DMS153 (cell line): Measurements from ENCODE around the gene CPXM2.

Experiments used
- DNase-seq: peaks from one replicate; lab custom pipeline; 2025; lab: John Stamatoyannopoulos, UW

Gene CPXM2

GRCh38 chr10:123772645-123773508 lies 118.7 kb downstream of the CPXM2 start:
- no peak for DNase-seq

GRCh38 chr10:123771877-123772644 lies 119.5 kb downstream of the CPXM2 start:
- no peak for DNase-seq

- DNase-seq = no peak
Observed at GRCh38 chr10:123769647-123770046, 122.0 kb downstream of the CPXM2 start.

DNA sequence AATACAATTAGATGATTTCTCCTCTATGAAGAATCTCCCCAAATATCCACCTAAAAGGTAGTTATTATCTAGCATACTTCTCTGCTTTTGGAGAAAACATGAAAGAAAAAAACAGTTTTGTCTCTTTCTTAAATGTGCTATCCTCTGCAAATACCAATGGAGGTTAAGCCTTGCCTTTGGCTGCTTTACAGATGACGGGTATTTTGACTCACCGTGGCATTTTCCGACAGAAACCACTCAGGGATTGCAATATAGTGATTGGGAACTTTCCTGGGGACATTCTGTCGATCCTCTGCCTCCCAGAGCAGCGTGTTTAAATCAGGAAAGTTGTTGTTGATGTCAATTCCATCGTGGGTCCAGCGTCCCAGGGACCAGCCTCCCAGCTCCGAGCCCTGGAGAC lies 124.8 kb downstream of the CPXM2 start:
- DNase-seq = no peak

DNA sequence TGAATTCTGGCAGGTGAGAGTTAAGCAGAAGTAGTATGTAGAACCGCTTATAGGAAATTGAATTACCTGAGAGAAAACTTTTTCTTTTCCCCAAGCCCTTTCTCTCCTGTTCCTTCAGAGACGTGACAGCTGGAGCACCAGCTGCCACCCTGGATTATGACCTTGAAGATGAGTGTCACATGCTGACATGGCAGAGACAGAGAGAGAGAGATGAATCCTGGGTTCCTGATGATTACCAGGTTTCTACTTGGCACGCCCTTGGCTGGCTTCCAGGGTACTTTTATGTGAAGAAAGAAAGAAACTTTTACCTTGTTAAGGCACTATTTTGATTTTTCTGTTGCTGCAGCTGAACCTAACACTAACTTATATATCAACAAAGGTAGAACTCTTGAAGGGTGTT lies 125.6 kb downstream of the CPXM2 start:
- DNase-seq = no peak

GRCh38 chr10:123761666-123762230 lies 129.9 kb downstream of the CPXM2 start:
- DNase-seq = no peak

DNA sequence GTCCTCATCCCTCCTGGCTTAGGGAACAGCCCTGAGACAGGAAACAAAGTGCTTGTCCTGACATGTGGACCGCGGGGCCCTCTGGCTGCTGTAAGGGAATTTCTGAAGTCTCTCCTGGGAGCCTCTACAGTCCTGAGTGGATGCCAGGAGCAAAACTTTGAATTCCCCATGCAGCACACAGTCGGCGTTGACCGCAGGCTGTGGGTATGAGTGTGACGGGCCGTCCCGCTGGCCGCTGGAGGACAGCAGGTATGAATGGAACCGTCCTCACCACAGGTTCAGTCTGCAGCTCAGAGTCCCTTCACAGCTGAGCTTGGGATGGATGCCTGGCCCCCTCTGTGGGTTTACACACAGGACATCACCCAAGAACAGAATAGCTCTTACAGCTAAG lies 130.6 kb downstream of the CPXM2 start:
- DNase-seq = no peak

- DNase-seq = no peak
Observed at GRCh38 chr10:123760356-123761037, 131.1 kb downstream of the CPXM2 start.

- DNase-seq = no peak
Observed at GRCh38 chr10:123759501-123760031, 132.0 kb downstream of the CPXM2 start.

DNA sequence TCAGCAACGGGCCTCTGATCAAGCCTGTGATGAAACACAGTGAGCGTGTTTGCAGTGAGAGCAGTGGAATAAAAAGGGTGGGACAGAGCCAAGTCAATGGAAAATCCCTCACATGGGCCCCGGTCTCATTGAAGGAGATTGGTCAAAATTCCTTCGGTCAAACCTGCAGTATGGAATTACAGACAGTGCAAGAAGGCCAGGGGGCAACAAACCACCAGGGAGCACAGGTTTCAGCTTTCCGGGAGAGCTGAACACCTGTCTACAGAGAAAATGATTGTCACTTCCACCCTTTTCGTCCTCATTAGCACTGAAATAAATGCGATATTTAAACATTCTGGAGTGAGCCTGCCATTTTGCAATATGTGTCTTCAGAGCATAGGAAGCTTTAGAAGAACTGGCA lies 132.6 kb downstream of the CPXM2 start:
- DNase-seq = no peak

GRCh38 chr10:123757853-123758252 lies 133.8 kb downstream of the CPXM2 start:
- no peak for DNase-seq

GRCh38 chr10:123755061-123755460 lies 136.5 kb downstream of the CPXM2 start:
- DNase-seq = no peak

DNA sequence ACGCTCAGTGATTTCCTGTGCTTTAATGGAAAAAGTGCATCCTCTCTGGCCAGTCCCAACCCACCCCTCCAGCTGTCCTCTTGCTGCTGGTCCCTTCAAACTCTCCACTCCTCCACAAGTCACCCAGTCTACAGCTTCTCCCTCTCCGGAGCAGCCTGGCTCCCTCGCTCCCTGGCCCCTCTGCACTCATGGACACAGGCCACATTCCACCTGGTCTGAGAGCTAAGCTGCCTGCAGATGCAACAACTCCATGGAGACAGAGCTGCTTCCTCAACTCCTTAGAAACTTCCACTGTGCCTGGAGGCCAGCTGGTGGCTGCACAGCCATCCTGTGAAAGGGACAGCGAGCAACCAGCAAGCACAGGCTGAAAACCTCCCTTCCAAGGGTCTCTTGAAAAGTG lies 137.5 kb downstream of the CPXM2 start:
- no peak for DNase-seq

- DNase-seq = no peak
Observed at GRCh38 chr10:123751342-123752134, 140.1 kb downstream of the CPXM2 start.

GRCh38 chr10:123750901-123751300 lies 140.7 kb downstream of the CPXM2 start:
- no peak for DNase-seq

GRCh38 chr10:123748711-123749110 lies 142.9 kb downstream of the CPXM2 start:
- DNase-seq = no peak

DNA sequence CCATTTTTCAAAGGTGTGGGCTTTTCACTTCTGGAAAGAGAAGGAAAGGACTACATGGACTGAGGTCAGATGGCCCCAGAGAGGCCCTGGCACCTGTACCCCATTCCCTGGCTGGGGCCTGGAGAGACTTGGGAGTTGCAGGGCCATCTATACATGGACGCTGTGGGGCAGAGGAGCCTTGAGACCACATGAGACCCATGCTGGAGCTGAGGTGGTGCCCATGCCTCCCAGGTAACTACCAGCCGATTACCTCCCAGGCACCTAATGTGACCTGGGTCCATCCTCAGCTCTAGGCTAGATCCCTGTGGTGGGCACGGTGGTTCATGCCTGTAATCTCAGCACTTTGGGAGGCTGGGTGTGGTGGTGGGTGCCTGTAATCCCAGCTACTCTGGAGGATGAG lies 144.2 kb downstream of the CPXM2 start:
- no peak for DNase-seq

- no peak for DNase-seq
Observed at GRCh38 chr10:123746942-123747341, 144.7 kb downstream of the CPXM2 start.

DNA sequence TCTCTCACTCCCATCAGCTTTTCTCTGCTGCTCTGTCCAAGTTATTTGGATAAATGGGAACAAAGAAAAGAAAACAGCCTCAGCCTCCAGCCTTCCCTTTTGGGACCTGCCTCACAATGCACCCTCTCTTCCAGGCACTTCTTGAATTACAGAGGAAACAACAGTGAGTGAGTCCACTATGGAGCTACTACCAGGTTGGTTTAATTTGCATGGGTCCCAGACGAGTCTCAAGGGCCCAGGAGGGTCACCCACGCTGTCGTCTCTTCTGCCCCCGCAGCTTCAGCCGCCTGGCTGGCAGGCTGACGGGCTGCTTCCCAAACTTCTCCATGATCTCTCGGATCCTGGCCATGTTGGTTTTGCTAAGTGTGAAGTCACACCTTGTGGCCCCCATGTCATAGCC lies 145.1 kb downstream of the CPXM2 start:
- DNase-seq = no peak

DNA sequence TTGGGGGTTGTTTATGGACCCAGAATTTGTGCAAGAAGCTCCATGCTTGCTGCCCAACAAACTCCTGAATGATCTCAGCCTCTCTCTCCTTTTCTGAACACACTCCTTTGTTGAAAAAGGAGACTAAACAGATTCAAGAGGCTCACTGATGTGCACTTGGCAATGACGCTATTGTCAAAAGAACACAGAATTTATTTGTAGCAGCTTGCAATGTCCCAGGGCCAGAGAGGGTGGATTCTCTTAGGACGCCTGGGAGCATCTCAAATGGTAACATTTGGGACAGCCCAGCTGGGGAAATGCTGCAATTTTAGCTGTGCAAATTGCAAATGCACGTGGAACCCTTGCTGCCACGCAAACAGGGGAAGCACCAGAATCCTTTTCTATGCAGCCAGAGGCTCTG lies 145.5 kb downstream of the CPXM2 start:
- no peak for DNase-seq

- no peak for DNase-seq
Observed at GRCh38 chr10:123744224-123744536, 147.4 kb downstream of the CPXM2 start.
